PFSK-1 (cell line): ENCODE data around the gene SOX13.

Experiments used
- POLR2AphosphoS5 ChIP-seq: IDR thresholded peaks from 2 replicates; pipeline ENCODE4 v1.6.1; 2012; ENCODE audit warnings: low read depth, mild to moderate bottlenecking, control low read depth, low read length, moderate library complexity
- TAF1 ChIP-seq: IDR thresholded peaks from 2 replicates; pipeline ENCODE4 v1.6.1; 2012; ENCODE audit warnings: low read length, control low read depth, borderline replicate concordance; ENCODE audit not compliant: insufficient read depth

DNA sequence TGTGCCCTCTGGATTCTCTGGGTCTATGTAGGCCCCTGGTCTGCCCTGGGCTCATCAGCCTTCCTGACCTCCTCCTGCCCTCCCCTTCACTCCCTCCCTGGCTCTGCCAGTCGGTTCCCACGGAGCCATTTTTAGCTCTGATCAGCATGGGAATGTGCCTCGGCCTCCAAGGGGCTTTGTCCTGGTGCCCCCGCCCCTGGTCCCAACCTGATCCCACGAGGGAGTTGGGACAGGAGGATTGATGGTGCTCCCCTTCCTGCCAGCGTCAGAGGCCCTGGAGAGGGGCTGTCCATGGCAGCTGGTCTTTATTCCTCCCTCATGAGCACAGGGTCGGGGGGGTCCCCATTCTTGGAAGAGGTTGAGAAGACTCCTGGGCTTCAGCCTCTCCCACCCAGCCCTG lies 54.0 kb downstream of the SOX13 start:
- TF ChIP-seq POLR2AphosphoS5 (no peak), TAF1 (no peak)
